ENCODE results near the gene ACOT12. TPM values are rescaled to one million over a fixed set of nuclear protein-coding genes. Genes with fewer than 3 reads are reported as not detected.
"Not testable (repeated sequence)": the region's sequence is repeated elsewhere in the genome, so short reads cannot be mapped to it uniquely, and the experiment has no call there.

Gene ACOT12
- total RNA-seq, 1 donor from 2014 or later = not detected

- no peaks in the 10 kb centered on the region for H3K27me3 Mint-ChIP-seq (ENCODE audit: unreplicated experiment)
- H3K36me3 Mint-ChIP-seq (ENCODE audit: unreplicated experiment) = no peaks in the 10 kb centered on the region
These were observed 15.4 kb upstream of the ACOT12 start for GRCh38 chr5:81409361-81409760.

DNA sequence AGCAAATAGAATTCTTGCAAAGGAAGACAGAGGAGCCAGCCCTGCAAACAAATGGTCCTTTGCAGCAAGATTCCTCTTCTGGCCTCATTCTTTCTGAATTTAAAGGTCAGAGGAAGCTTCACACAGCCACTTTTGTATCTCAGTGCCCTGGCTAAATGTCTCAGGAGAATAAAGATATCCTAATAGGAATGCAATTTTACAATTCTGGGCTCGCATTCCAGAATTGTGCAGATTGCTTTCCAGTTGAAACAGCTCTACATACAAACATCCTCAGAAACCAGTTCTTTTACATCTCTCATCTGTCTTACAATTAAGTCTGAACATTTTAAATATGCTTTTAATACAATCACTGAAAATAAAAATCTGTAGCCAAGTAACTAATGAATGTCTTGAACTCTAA is 14.6 kb upstream of the ACOT12 start:
- no peaks in the 10 kb centered on the region for H3K36me3 Mint-ChIP-seq (ENCODE audit: unreplicated experiment)
- no peaks in the 10 kb centered on the region for H3K27me3 Mint-ChIP-seq (ENCODE audit: unreplicated experiment)
- no peak for DNase-seq

More at GRCh38 chr5:81409361-81409760, 15.4 kb upstream of the ACOT12 start:
- Mint-ChIP-seq H3K9me3 (ENCODE audit: unreplicated experiment) (no peaks in the 10 kb centered on the region), H3K27ac (ENCODE audit: unreplicated experiment) (no peak overlapping the region), H3K4me1 (ENCODE audit: low read depth, unreplicated experiment) (peaks cover 20% of the 10 kb centered on the region), H3K4me3 (ENCODE audit: unreplicated experiment) (no peak overlapping the region)
- DNase-seq = no peak
- TF ChIP-seq, protein P1, sequence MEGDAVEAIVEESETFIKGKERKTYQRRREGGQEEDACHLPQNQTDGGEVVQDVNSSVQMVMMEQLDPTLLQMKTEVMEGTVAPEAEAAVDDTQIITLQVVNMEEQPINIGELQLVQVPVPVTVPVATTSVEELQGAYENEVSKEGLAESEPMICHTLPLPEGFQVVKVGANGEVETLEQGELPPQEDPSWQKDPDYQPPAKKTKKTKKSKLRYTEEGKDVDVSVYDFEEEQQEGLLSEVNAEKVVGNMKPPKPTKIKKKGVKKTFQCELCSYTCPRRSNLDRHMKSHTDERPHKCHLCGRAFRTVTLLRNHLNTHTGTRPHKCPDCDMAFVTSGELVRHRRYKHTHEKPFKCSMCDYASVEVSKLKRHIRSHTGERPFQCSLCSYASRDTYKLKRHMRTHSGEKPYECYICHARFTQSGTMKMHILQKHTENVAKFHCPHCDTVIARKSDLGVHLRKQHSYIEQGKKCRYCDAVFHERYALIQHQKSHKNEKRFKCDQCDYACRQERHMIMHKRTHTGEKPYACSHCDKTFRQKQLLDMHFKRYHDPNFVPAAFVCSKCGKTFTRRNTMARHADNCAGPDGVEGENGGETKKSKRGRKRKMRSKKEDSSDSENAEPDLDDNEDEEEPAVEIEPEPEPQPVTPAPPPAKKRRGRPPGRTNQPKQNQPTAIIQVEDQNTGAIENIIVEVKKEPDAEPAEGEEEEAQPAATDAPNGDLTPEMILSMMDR (IDR thresholded peaks at IDR 0.05; ENCODE audit: partially characterized antibody, unreplicated experiment) = no peak

DNA sequence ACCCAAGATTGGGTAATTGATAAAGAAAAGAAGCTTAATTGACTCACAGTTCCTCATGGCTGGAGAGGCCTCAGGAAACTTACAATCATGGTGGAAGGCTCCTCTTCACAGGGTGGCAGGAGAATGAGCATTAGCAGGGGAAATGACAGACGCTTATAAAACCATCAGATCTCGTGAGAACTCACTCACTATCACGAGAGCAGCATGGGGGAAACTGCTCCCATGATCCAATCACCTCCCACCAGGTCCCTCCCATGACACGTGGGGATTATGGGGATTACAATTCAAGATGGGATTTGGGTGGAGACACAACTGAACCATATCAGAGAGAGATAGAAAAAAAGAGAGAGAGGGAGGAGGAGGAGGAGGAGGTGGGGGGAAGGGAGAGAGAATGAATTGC is 13.9 kb upstream of the ACOT12 start:
- not testable (repeated sequence) for H3K27me3 Mint-ChIP-seq (ENCODE audit: unreplicated experiment); H3K27ac Mint-ChIP-seq (ENCODE audit: unreplicated experiment); DNase-seq; H3K9me3 Mint-ChIP-seq (ENCODE audit: unreplicated experiment); H3K4me3 Mint-ChIP-seq (ENCODE audit: unreplicated experiment); H3K36me3 Mint-ChIP-seq (ENCODE audit: unreplicated experiment)
- H3K4me1 Mint-ChIP-seq (ENCODE audit: low read depth, unreplicated experiment) = peaks cover 20% of the 10 kb centered on the region

More for the DNA sequence above, 14.6 kb upstream of the ACOT12 start:
- no peaks in the 10 kb centered on the region for H3K9me3 Mint-ChIP-seq (ENCODE audit: unreplicated experiment)
- no peak overlapping the region for H3K4me3 Mint-ChIP-seq (ENCODE audit: unreplicated experiment)
- TF ChIP-seq, protein P1 (IDR thresholded peaks at IDR 0.05; ENCODE audit: partially characterized antibody, unreplicated experiment) = no peak
- peaks cover 20% of the 10 kb centered on the region for H3K4me1 Mint-ChIP-seq (ENCODE audit: low read depth, unreplicated experiment)
- H3K27ac Mint-ChIP-seq (ENCODE audit: unreplicated experiment) = no peak overlapping the region

DNA sequence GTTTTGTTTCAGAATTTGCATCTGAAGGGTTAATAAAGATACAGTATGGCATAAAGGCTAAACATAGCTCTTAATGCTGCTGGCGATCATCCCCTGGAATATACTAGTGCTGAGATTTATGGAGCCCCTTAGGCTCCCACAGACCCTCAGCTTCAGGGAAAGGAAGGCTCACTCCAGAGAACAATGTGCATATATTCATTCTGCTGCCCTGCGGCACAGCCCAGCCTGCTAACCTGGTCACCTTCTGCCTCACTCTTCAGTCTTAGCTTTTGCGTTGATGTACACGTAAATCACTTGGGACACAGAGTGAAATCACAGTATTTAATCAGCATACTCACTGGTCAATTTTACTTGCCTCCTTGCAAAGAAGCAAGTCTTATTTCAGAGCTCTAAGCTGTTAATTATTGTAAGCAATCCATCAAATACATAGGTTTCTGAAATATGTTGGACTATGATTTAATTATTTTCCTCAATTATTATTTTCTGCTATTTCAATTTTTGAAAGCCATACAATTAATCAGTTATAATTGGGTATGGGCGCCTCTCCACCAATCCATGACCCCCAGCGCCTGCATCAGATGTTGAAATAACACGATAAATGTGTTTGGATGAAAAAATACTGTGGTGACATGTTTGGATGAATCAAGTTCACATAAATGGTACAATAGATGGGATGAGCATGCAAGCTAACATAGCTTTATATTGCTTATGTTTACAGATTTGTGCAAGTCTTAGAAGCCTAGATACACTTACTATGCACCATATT is 11.4 kb upstream of the ACOT12 start:
- Mint-ChIP-seq H3K27me3 (ENCODE audit: unreplicated experiment) (no peaks in the 10 kb centered on the region), H3K27ac (ENCODE audit: unreplicated experiment) (peak overlapping the region; percentile 76), H3K4me1 (ENCODE audit: low read depth, unreplicated experiment) (peaks cover 20% of the 10 kb centered on the region), H3K9me3 (ENCODE audit: unreplicated experiment) (no peaks in the 10 kb centered on the region), H3K36me3 (ENCODE audit: unreplicated experiment) (no peaks in the 10 kb centered on the region), H3K4me3 (ENCODE audit: unreplicated experiment) (no peak overlapping the region)
- DNase-seq = peak; percentile 26
- TF ChIP-seq, protein P1 (IDR thresholded peaks at IDR 0.05; ENCODE audit: partially characterized antibody, unreplicated experiment) = no peak

GRCh38 chr5:81402192-81402930 is 8.4 kb upstream of the ACOT12 start:
- Mint-ChIP-seq H3K4me1 (ENCODE audit: low read depth, unreplicated experiment) (peaks cover 11% of the 10 kb centered on the region), H3K27me3 (ENCODE audit: unreplicated experiment) (no peaks in the 10 kb centered on the region), H3K4me3 (ENCODE audit: unreplicated experiment) (no peak overlapping the region), H3K9me3 (ENCODE audit: unreplicated experiment) (no peaks in the 10 kb centered on the region), H3K36me3 (ENCODE audit: unreplicated experiment) (no peaks in the 10 kb centered on the region), H3K27ac (ENCODE audit: unreplicated experiment) (no peak overlapping the region)
- TF ChIP-seq, protein P1 (IDR thresholded peaks at IDR 0.05; ENCODE audit: partially characterized antibody, unreplicated experiment) = no peak
- DNase-seq = no peak
